Measurements from ENCODE around the gene GRPEL2.
A peak's percentile ranks its signal among the peaks of the same experiment; 100 is the strongest.
"Not testable (repeated sequence)": the region's sequence is repeated elsewhere in the genome, so short reads cannot be mapped to it uniquely, and the experiment has no call there.

Gene GRPEL2

GRCh38 chr5:149379177-149379761, 34.0 kb downstream of the GRPEL2 start, which contains the start of gene IL17B:
IL17B (minus strand) TSS chr5:149379292; CDS start chr5:149379225, 67 bp downstream.
- no peak for DNase-seq

- no peak for DNase-seq
Measured at GRCh38 chr5:149379818-149380374, 34.6 kb downstream of the GRPEL2 start.

- DNase-seq: no peak
Measured at GRCh38 chr5:149380466-149381121, 35.3 kb downstream of the GRPEL2 start.

DNA sequence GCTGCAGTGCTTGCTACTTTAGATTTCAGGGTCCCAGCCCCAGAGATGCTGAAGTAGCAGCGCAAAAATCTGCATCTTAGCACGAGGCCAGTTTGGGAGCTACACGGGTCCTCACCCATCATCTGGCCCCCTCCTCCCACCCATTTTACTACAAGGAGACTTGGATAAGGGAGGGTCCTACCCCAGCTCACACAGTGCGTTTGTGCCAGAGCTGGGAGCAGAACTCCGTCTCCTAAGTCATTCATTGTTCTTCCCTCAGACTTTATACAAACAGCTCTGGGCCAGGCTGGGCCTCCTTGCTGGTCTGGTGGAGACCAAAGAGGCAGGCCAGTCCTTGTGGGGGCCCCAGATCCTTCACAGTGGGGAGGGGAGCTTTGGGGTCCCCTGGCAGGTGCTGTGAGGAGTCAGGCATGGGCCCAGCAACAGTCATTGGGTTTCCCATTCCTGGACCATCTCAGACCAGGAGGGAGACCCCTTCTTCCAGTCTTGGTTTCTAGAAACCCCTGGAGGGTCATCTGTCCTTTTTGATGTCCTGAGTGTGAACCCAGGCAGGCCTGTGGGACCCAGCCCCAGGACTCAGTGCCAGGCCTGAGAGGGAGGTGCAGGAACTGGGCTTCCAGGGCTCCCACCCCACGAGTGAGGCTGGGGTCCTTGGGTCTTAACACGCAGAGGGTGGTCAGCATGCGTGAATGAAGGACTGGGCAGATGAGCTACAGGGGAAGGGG, 36.1 kb downstream of the GRPEL2 start:
- DNase-seq: no peak

DNA sequence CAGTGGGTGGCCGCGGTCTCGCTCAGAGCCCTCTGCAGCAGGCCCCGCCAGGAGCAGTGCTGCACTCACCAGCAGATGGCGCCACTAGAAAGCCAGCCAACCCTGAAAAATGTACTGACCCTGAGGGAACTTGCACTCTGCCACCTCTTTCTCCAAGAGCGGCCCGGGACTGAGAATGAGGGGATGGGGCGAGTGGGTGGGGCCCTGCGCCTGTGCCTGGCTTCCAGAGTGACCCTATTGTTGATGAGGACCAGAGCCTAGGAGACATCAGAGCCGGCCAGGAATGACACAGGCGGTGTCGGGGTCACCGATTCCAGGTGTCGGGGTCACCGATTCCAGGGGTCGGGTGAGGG, 36.7 kb downstream of the GRPEL2 start:
- peak in 1 of 2 experiments; percentile 63 for DNase-seq

GRCh38 chr5:149382517-149383220, 37.4 kb downstream of the GRPEL2 start:
- no peak for DNase-seq

GRCh38 chr5:149383399-149383798, 38.1 kb downstream of the GRPEL2 start:
- no peak for DNase-seq

DNA sequence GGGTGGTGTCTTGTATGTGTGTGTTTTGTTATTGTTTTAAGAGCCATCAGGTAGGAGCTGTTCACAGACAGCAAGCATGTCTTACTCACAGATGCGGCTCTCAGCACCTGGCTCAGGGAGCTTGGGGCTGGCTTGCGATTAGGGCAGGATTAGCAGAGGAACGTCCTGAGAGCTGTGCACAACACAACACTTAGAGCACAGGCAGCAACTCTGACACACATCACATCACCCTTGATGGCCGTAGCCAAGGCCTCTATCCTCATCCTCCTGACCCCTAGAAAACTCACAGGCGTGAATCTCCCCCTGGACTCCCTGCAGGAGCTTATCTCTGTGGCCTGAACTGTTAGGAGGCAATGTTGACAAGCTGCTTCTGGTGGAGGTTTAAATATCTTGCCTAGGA, 40.9 kb downstream of the GRPEL2 start:
- DNase-seq: no peak

DNA sequence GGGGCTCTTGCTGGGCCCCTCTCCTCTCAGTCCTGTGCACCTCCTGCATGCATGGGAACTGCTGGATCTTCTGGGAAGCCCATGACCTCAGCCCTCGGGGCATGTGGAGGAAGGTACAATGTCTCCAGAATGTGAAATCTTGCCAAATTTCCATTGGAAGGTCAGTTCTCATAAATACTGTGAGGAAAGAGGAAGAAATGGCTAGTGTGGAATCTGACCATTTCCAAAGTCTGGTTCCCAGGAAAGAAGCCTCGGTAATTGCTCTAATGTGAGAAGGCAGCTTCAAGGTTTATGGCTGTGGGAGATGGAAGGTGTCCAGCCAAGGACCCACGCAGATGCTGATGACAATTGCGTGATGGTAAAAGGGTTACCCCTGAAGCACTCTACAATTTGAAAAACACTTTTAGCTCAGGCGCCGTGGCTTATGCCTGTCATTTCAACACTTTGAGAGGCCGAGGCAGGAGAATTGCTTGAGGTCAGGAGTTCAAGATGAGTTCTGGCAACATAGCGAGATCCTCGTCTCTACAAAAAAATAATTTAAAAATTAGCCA, 41.9 kb downstream of the GRPEL2 start:
- no peak for DNase-seq

DNA sequence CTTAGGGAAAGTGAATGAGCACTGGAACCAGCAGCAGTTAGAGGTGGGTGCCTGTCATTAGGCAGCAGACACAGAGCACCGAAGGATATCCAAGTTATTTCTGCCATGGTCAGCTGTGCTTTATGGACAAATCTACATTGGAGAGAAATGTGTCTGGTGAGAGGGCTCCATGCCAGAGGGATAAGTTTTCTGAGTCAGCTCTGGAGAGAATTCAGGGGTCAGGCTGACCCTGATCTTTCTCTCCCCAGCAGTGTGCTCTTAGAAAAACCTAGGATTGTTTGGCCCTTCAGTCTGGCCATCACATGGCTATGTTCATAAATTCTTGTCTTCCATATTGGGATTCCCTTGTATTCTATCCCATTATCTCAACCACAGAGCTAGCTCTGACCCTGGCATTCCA, 42.7 kb downstream of the GRPEL2 start:
- DNase-seq: no peak

DNA sequence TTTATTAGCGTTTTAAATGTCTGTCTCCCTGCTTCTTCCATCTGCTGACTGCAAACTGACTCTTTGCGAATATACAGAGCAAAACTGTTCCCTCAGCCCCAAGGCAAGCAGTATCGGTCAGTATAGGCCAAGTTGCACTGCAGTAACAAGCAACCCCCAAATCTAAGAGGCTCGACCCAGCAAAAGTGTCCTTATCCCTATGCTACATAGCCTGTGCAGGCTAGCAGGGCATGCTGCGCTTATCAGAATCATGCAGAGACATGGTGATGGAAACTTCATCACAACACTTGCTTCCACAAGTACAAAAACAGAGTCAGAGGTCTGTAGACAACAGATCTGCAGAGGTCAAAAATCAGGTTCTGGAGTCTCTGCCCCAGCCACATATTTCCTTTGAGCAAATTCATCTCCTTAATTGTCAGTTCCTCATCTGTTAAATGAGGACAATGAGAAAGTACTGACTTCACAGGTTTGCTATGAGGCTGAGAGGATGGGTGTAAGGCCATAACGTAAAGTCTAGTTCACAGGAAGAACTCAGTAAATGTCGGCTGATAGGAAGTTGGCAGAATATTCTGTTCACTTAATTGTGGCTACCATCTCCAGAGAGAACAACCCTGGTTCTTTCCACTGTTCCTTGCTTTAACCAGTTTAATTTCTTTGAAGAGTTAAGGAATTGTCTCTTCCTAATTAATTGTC, 43.3 kb downstream of the GRPEL2 start:
- no peak for DNase-seq

DNA sequence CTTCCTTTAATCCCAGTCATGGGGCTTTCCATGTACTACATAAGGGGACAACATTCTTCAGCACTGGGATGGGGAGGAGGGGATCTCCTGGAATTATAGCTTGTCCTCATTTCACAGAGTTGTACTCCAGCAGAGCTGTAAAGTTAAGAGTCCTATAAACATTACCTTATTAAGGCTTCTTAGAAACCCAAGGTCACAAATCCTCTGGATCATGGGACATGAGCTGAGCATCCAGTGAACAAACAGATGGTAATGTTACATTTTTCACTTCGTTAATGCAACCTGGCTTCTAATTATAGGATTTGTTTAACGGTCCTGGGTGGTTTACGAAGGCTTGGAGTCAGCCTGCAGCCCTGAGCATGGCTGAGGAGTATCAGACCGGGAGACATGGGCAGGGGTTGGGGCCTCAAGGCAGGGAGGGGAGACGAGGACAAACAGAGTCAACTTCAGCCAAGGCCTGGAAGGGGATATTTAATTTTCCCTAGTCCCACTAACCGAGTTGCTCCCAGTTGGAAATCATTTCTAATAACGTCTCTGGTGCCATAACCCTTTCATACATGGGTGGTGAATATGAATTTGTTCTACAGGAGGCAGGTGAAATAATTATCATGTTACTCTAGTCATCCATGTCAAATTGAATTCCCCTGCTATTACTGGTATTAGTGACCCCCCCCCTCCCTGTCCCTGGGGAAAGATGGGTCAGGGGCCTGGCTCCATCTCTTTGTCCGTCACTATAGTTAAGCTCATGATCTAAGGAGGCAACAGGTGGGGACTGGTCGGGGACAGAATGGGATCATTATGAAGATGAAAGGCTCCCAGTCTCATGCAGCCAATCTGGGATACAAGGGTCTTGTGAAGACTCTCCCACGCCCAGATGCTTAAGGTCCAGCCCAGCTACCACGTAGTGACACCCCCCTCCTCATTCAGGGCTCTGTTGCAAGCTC, 44.5 kb downstream of the GRPEL2 start:
- DNase-seq: no peak

GRCh38 chr5:149391076-149391475, 45.8 kb downstream of the GRPEL2 start:
- not testable (repeated sequence) for DNase-seq

- DNase-seq: no peak
Measured at GRCh38 chr5:149391524-149391923, 46.2 kb downstream of the GRPEL2 start.

- DNase-seq: no peak
Measured at GRCh38 chr5:149392718-149393117, 47.4 kb downstream of the GRPEL2 start.

GRCh38 chr5:149394996-149395395, 49.7 kb downstream of the GRPEL2 start:
- not testable (repeated sequence) for DNase-seq

GRCh38 chr5:149397530-149397929, 52.2 kb downstream of the GRPEL2 start:
- DNase-seq: no peak

- not testable (repeated sequence) for DNase-seq
Measured at GRCh38 chr5:149398747-149399266, 53.5 kb downstream of the GRPEL2 start.

- no peak for DNase-seq
Measured at GRCh38 chr5:149399775-149400174, 54.5 kb downstream of the GRPEL2 start.

GRCh38 chr5:149400304-149400703, 55.0 kb downstream of the GRPEL2 start:
- no peak for DNase-seq

- DNase-seq: no peak
Measured at GRCh38 chr5:149401051-149401450, 55.8 kb downstream of the GRPEL2 start.

All from NCI-H446 (cell line).